Kasumi-1 (cell line): ENCODE data around the gene HHATL.

Experiments
- DNase-seq, 2 experiments: peaks; one replicate each; lab custom pipeline; 2025; lab: John Stamatoyannopoulos, UW

The HHATL gene

DNA sequence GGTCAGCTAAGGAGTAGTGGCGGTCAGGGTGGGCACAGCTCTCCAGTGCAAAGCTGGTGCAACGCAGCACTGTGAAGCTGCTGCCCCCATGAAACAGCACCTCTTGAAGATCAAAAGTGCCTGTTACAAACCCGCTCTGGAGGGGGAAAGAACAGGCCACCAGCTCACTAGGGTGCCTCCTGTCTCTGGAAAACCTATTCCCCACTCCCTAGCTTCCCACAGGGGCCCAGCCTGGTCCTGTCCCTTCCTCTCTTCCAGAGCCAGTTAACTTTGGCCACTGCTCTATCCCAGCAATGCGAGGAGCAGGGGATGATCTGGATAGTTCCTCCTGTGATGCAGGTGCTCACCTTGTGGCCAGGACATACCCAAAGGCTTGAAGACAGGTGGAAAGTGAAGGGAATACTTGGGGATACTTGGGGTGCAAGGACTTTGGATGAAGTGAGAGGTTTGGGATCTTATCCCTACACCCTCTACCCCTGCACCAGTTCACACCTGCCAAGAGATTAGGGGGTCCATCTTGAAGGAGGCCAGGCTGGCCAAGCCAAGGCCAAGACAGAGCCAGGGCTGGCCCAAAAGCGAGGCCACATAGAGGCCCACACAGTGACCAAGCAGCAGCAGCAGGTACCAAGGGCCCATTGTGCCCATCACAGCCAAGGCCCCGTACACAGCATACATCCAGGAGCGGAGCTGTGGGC, 4.2 kb downstream of the HHATL start:
- DNase-seq = no peak

DNA sequence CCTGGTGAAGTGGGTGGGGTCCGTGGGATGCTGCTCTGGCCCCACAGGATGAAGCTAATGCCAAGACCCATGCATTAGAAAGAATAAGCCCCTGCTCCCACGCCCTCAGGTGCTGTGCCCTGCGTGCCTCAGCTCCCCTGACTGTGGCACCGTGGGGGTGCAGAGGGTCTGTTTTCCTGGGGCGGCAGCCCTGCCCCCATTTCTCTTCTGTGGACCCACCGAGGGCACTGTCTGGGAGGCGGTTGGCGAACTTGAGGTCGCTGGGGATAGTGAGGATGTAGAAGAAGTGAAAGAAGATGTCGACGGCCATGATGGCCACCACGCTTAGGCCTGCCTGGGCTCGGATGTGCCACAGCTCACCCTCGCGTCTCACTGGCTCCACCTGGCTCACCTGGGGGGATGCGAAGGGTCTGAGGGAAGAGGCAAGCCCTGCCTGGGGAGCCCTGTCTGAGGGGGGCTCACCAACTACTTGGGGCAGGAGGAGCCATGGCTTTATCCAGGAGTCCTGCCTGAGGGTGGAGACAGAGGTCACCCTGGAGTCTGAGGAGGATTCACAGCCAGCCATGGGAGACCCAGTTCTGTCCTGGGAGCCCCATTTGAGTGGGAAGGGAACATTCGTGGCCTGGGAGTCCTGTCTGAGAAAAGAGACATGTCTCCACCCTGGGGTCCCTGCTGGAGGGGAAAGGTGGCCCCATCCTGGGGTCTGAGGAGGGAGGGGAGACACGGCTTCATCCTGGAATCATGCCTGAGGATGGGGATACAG, 5.1 kb downstream of the HHATL start:
- no peak for DNase-seq

DNA sequence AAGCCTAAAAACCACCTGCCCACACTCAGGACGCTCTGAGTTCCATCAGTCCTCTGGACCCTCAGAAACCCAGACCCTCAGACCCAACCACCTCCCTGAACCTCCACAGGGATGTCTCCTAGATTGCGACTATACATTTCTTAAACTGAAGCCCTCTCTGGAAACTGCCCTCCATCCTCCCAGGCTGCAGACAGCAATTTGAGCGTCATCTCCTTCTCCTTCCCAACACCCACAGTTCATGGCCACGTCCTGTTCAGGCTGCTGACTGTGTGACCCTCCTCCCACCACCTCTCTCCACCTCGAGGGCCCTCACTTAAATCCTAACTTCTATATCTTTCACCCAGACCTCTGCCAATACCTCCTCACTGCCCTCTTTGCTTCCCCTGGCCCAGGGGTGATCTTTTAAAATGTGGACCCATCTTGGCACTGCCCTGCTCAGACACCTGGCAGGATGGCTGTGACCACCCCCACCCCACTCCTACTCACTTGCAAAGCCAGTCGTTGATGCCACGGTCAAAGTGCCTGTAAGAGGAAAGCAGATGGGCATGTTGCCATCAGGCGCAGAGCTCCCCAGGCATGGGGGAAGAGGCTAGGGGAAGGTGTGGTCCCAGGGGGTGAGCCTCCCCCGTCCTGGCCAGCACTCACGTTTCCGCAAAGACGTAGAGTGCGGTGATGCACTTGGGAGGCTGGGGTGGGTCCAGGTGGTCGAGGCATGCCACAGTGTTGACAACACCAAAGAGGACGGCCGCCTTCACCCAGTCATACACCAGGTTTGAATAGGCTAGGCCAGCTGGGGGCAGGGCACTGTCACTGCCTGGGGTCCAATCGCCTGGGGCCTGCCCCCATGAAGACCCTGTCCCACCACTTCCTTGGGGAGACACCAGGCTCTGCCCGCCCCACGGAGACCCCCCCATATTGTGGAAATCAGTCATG, 6.0 kb downstream of the HHATL start:
- no peak for DNase-seq

DNA sequence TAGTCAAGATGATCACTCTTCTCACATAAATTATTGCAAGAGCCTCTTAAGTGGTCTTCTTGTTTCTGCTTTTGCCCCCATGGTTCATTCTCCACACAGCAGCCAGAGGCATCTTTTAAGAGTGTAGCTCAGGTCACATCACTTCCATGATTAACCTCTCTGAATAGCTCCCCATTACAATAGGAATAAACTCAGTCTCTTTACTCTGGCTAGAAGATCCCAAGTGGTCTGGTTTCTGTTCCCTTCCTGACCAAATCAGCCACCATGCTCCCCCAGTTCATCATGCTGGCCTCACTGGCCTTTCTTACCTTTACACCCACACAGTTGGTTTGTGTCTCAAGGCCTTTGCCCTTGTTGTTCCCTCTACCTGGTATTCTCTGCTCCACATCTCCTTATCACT, 8.2 kb downstream of the HHATL start:
- no peak for DNase-seq

DNA sequence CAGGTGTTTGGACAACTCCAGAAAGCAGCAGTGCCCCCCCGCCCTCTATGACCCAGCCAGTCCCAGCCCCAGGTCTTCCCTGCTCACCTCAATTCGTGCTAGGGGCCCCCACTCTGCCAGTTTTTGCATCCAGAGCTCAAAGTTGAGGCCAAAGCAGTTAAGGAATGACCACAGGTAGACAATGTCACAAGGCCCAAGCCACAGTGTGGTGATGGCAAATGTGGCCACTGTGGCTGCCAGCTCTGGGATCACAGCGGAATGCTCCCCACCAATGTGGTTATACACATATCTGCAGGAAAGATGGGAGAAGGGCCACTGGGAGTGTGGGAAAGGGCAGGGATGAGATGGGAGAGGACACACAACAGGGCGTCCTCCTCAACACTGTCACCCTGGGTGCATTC, 9.1 kb downstream of the HHATL start:
- no peak for DNase-seq

DNA sequence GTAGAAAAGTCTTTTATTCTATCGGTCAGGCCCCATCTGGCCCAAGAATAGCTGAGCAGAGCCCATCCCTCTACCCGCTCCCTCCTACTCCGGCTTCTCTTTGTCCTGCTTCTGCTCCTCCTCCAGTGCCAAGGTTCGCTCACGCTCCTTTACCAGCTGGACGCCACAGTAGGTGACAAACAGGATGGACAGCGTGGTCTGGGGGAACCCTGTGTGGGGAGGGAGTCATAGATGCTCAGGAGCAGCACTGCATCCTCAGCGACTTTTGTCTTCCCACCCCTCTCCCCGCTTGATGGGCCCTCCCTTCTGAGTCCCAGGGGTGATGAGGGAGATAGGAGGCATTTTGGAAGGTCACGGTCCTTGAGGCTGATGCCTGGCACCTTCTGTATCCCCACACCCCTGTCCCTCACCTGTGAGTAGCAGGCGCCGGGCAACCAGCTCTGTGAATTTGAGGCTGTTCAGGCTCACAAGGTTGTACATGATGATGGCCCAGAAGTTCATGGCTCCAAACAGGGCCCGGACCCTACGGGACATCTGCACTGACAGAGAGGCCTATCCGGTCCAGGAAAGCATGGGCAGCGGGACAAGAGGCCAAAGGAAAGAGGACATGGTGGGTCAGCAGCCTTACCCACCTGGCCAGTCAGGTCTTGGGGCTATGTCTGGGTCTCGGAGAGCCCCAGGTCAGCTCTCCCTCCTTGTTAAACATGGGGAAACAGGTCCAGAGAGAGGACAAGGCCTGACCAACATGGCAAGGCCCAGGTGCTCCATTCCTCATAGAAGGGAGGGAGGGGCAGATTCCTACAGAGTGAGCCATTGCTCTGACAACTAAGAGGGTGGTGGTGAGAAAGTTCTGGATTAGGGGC, 9.7 kb downstream of the HHATL start:
- no peak for DNase-seq

DNA sequence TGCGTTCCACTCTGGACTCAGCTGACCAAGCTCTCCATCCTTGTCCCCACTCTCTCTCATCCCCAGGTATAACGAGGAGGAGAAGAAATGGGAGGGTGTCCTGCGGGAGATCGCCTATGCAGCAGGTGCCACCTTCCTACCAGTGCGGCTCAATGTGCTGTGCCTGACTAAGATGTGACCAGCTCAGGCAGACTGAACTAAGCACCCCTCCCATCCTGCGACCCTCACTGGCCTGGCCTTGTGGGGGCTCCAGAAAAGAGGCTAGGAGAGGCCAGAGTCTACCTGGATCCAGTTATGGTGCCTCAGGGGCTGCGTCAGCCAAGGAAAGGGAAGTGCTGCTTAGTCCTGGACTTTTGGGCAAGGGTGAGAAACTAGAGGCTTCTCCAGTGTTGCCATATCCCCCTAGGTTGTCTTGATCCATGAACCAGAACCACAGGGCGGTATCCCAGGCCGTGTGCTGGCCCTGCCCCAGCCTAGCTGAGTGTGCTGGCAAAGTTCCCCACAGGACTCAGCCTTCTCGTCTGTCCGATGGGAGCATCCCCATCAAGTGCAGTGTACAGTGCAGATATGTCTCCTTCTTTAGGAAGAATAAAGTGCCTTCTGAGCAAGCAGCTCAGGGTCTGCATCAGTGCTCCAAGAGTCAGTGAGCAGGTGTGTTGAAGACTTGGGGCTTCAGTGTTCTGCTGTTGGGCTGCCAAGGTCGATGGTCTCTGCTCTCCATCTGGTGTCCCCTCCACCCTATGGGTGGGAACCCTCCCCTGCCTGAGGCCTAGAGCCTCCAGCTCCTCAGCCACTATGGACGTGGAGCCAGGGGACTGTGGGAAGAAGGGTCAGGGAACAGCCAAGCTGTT, 10.6 kb downstream of the HHATL start:
- DNase-seq = no peak

DNA sequence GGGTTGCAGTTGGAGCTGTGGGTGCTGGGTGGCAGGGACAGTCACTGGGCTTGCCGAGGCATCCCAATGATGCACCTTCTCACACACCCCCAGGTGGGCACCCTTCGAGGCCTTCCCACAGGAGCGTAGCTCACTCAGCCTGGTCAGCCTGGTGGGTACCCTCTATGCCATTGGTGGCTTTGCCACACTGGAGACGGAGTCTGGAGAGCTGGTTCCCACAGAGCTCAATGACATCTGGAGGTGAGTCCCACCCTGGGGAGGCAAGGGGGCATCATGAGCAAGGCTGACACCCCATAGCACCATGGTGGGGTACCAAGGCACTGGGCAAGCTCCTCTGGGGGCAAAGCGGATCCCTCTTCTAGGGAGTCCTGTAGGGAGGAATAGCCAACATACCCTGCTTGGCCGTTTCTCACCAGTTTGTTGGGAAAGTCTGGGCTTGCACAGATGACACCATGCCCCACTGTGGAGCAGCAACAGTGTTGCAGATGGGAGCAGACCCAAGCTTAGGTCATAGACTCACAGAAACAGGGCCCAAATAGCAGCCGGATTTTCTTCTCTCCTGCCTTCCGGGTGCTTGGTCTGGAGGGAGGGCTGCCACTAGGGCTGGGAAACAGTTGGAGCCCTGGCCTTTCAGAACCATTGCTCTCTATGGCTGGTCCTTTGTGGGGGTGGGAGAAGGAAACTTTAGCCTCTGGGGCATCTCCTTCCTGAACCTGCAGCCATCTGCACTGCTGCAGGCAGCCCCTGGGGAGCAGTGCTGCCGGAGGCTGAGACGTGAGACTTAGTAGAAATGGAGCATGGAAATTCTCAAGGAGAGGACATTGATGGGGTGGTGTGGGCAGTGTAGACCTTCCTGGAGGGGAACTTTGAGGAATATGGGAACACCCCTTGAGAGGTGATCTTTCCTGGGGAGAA, 11.6 kb downstream of the HHATL start:
- no peak for DNase-seq

DNA sequence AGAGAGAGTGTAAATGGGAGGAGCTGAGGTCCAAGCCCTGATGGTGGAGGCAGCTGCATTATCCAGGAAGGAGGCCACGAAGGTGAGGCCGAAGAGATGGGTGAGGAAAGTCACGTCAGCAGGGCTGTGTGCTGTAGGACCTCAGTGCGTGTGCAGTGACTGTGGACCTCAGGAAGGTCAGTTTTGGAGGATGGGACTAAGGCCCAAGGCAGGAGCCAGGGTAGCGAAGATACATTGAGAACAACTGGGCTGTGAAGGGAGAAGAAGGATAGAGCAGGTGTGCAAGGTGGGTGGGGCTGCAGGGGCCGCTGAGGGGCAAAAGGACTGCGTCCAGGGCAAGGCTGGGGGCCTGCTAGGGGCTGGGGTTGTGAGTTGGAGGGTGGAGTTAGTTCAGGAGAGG, 12.4 kb downstream of the HHATL start:
- no peak for DNase-seq

DNA sequence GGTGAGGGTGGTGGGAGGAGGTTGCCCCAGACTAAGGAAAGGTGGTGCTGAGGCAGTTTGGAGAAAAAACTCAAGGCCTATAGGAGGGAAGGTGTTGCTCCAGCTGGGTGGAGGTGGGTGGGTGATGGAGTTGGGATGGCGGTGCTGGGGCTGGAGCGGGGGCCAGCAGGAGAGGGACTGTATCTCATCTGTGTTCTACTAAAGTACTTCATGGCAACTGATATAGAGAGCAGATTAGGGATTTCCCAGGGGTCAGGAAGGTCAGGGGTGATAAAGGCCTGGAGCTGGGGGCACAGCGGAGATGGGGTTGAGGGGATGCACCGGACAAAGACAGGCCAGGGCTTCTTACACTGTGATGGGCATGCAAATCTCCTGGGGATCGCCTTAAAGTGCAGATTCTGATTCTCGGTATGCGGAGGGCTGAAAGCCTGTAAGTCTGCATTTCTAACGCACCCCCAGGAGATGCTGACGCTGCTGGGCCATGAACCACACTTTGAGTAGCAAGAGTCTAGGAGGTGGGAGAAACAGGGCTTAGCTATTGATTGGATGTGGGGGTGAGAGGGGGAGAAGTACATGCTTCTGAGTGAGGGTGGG, 13.1 kb downstream of the HHATL start:
- no peak for DNase-seq

DNA sequence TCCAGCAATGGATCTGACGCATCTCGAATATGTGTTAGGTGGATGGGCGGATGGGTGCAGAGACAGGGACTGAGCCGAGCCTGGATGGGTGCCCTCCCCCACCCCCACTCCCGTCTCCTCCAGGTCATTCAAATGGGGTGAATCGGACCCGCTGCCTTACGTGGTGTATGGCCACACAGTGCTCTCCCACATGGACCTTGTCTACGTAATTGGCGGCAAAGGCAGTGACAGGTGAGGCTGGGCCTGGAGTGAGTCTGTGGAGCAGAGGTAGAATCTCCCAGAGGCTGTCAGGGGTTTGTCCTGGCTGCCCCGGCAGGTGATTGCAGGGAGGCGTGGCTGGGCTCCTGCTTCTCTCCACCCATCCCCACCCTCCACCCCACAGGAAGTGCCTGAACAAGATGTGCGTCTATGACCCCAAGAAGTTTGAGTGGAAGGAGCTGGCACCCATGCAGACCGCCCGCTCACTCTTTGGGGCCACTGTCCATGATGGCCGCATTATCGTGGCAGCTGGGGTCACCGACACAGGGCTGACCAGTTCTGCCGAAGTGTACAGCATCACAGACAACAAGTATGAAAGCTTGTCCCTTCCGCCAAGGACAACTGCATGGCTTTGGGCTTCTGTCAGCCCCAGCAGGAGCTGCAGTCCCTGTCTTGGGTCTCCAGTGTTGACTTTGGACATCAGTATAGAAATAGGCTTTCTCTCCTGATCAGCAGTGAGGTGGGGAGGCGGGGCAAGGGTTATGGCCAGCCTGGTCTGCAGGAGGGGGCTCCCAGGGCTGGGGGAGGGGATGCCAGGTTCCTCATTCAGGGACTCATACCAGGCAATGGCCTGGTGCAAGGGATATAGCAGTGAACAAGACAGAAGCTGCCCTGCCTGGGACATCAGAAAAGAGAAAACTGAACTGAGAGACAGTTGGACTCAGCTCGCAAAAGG, 13.8 kb downstream of the HHATL start:
- DNase-seq = no peak

DNA sequence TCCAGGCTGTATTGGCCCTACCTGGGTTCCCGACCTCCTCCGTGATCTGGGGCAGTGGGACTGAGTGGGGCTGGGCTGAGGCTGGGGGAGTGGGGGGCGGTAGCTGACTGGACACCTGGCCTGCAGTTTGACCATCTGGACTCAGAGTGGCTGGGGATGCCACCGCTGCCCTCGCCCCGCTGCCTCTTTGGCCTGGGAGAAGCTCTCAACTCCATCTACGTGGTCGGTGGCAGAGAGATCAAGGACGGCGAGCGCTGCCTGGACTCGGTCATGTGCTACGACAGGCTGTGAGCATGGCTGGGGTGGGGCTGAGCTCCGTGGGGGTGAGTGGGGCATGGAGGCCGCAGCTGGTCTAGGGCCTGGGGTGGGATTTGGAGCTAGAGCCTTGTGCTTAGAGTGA, 14.6 kb downstream of the HHATL start:
- no peak for DNase-seq

DNA sequence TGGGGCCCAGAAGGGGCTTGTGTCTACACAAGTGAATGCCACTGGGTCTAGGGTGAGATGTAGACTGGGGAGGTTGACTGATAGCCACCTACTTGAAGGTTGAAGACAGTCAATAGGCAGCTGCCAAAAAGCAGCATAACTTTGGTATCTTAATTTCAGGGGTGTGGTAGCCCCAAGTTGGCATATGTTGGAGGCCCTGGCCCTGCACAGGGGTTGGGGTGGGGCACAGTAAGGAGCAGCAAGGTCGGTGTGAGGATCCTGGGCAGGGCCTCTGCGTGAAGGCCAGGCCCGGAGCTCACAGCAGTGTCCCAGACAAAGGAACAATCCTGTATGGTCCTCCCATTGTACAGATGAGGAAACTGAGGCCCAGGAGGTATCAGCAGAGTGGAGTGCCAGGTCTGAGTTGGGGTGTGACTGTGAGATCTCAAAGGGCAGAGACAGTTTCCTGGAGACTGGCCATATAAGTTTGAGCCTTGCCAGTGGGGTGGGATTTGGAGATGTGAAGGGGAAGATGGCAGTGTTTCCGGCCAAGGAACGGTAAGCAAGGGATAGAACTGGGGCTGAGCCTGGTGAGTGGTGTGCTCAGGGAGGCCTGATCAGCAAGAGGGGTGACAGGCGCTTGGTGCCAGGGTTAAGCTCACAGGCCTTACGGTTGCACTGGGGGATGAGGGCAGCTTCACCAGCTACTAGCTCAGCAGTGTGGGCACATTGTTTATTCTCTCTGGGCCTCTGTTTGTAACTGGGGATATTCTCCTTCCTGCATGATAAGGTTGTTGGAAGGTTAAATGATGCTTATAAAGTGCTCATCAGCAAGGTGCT, 15.6 kb downstream of the HHATL start:
- no peak for DNase-seq

DNA sequence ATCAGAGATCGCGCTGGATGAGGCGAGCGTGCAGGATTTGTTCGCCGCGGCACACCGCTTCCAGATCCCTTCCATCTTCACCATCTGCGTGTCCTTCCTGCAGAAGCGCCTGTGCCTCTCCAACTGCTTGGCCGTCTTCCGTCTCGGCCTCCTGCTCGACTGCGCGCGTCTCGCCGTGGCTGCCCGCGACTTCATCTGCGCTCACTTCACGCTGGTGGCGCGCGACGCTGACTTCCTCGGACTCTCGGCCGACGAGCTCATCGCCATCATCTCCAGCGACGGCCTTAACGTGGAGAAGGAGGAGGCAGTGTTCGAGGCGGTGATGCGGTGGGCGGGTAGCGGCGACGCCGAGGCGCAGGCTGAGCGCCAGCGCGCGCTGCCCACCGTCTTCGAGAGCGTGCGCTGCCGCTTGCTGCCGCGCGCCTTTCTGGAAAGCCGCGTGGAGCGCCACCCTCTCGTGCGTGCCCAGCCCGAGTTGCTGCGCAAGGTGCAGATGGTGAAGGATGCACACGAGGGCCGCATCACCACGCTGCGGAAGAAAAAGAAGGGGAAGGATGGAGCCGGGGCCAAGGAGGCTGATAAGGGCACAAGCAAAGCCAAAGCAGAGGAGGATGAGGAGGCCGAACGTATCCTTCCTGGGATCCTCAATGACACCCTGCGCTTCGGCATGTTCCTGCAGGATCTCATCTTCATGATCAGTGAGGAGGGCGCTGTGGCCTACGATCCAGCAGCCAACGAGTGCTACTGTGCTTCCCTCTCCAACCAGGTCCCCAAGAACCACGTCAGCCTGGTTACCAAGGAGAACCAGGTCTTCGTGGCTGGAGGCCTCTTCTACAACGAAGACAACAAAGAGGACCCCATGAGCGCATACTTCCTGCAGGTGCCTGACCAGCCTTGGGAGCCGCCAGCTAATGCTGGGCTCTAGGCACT, 16.4 kb downstream of the HHATL start:
- no peak for DNase-seq

DNA sequence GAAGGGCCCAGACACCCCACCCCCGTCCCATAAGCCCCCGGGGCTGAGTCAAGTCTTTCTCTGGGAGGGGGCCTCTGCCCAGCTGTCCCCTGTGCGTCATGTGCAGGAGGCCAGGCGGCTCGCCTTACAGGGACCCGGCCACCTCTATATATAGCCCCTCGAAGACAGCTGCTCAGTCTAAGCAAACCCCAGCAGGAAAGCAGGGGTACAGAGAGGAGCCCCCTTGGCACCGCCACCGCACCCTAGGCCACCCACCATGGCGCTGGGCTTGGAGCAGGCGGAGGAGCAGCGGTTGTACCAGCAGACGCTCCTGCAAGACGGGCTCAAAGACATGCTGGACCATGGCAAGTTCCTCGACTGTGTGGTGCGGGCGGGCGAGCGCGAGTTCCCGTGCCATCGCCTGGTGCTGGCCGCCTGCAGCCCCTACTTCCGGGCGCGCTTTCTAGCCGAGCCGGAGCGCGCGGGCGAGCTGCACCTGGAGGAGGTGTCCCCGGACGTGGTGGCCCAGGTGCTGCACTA, 17.2 kb downstream of the HHATL start, which contains the start of gene KLHL40:
Gene KLHL40 (plus strand): TSS at position 175 of the 519 bp plus-strand sequence. CDS start 82 bp downstream, at position 257.
- DNase-seq = no peak
